Measurements from ENCODE around the gene DESI2. TPM values are rescaled to one million over a fixed set of nuclear protein-coding genes. Genes with fewer than 3 reads are reported as not detected.

Gene DESI2
- total and polyA plus RNA-seq, 8 donors = 4.9 to 13.2 (median 7.0) TPM

GRCh38 chr1:244695937-244696336 lies 43.0 kb downstream of the DESI2 start:
- no peaks in the 10 kb centered on the region for H3K4me1 ChIP-seq
- DNase-seq (no peak), FAIRE-seq (no peak), ATAC-seq (no peak)
- no peaks in the 10 kb centered on the region for H3K9me3 ChIP-seq
- intact Hi-C loops (cut with DNase I) = no loop called here
- H3K27me3 ChIP-seq = no peaks in the 10 kb centered on the region
- WGBS, 2 donors = 94 to 96% methylated on average over 2 of the region's 2 CpGs
- H3K27ac ChIP-seq = no peak overlapping the region
- H3K36me3 ChIP-seq = peaks cover 0 to 10% (median 0%) of the 10 kb centered on the region in 3 donors
- no peak for TF ChIP-seq CTCF (IDR thresholded peaks at IDR 0.05)
- H3K4me3 ChIP-seq = no peak overlapping the region

GRCh38 chr1:244699741-244700140 lies 46.8 kb downstream of the DESI2 start:
- Histone ChIP-seq H3K27me3 (no peaks in the 10 kb centered on the region), H3K9me3 (no peaks in the 10 kb centered on the region), H3K36me3 (peaks cover 0 to 10% (median 0%) of the 10 kb centered on the region in 3 donors), H3K27ac (no peak overlapping the region), H3K4me3 (no peak overlapping the region), H3K4me1 (no peaks in the 10 kb centered on the region)
- no peak for DNase-seq
- no peak for FAIRE-seq
- WGBS, 2 donors = 91 to 95% methylated on average over 4 of the region's 4 CpGs
- no peak for ATAC-seq
- TF ChIP-seq CTCF (IDR thresholded peaks at IDR 0.05) = no peak
- intact Hi-C loops (cut with DNase I) = no loop called here

- Histone ChIP-seq H3K27me3 (no peaks in the 10 kb centered on the region), H3K4me3 (no peak overlapping the region), H3K9me3 (no peaks in the 10 kb centered on the region), H3K36me3 (peaks cover 0 to 10% (median 0%) of the 10 kb centered on the region in 3 donors), H3K27ac (no peak overlapping the region), H3K4me1 (no peaks in the 10 kb centered on the region)
- WGBS, 2 donors = 93 to 100% methylated on average over 1 of the region's 1 CpG
- TF ChIP-seq CTCF (IDR thresholded peaks at IDR 0.05) = no peak
- FAIRE-seq = no peak
- no peak for ATAC-seq
- DNase-seq = no peak
- intact Hi-C loops (cut with DNase I) = no loop called here
These were observed 47.9 kb downstream of the DESI2 start for GRCh38 chr1:244700808-244701207.

GRCh38 chr1:244702620-244703019 lies 49.7 kb downstream of the DESI2 start:
- H3K4me3 ChIP-seq = no peak overlapping the region
- peaks cover 0 to 15% (median 0%) of the 10 kb centered on the region in 3 donors for H3K36me3 ChIP-seq
- ATAC-seq (no peak), FAIRE-seq (no peak), DNase-seq (no peak)
- no peaks in the 10 kb centered on the region for H3K9me3 ChIP-seq
- intact Hi-C loops (cut with DNase I) = no loop called here
- H3K27ac ChIP-seq = no peak overlapping the region
- no peaks in the 10 kb centered on the region for H3K27me3 ChIP-seq
- WGBS, 2 donors = 96 to 99% methylated on average over 3 of the region's 3 CpGs
- TF ChIP-seq CTCF (IDR thresholded peaks at IDR 0.05) = no peak
- no peaks in the 10 kb centered on the region for H3K4me1 ChIP-seq

- FAIRE-seq (no peak), ATAC-seq (no peak), DNase-seq (no peak)
- intact Hi-C loops (cut with DNase I) = no loop called here
- no peak for TF ChIP-seq CTCF (IDR thresholded peaks at IDR 0.05)
- Histone ChIP-seq H3K4me3 (no peak overlapping the region), H3K4me1 (no peaks in the 10 kb centered on the region), H3K27me3 (no peaks in the 10 kb centered on the region), H3K36me3 (peaks cover 0 to 15% (median 0%) of the 10 kb centered on the region in 3 donors), H3K9me3 (no peaks in the 10 kb centered on the region), H3K27ac (no peak overlapping the region)
- 63 to 77% methylated on average over 3 of the region's 3 CpGs for WGBS, 2 donors
These were observed 51.2 kb downstream of the DESI2 start for GRCh38 chr1:244704107-244704506.

All from pancreas (tissue), 10 donors.